Measurements from ENCODE around the gene PDK2.
"Not testable (repeated sequence)": the region's sequence is repeated elsewhere in the genome, so short reads cannot be mapped to it uniquely, and the experiment has no call there.

The PDK2 gene

GRCh38 chr17:50053654-50053960 lies 41.5 kb upstream of the PDK2 start:
- no peak for DNase-seq
- no peak for TF ChIP-seq GATA1 (IDR thresholded peaks at IDR 0.05; ENCODE audit: low read depth, low read length)
- TF ChIP-seq POLR2A (IDR thresholded peaks at IDR 0.05; ENCODE audit: low read length) = no peak

- no peak for DNase-seq
- TF ChIP-seq POLR2A (IDR thresholded peaks at IDR 0.05; ENCODE audit: low read length) (no peak), GATA1 (IDR thresholded peaks at IDR 0.05; ENCODE audit: low read depth, low read length) (no peak)
Observed at GRCh38 chr17:50055055-50055425, 40.1 kb upstream of the PDK2 start.

GRCh38 chr17:50055426-50056216 lies 39.5 kb upstream of the PDK2 start, which contains the start of gene ITGA3:
TSS of gene ITGA3 (plus strand) at chr17:50056110. CDS start at chr17:50056440, 330 bp downstream.
- TF ChIP-seq GATA1 (IDR thresholded peaks at IDR 0.05; ENCODE audit: low read depth, low read length) (no peak), POLR2A (IDR thresholded peaks at IDR 0.05; ENCODE audit: low read length) (no peak)
- no peak for DNase-seq

- TF ChIP-seq POLR2A (IDR thresholded peaks at IDR 0.05; ENCODE audit: low read length) (no peak), GATA1 (IDR thresholded peaks at IDR 0.05; ENCODE audit: low read depth, low read length) (no peak)
- DNase-seq = no peak
Observed at GRCh38 chr17:50056217-50056960, 38.8 kb upstream of the PDK2 start.

- TF ChIP-seq GATA1 (IDR thresholded peaks at IDR 0.05; ENCODE audit: low read depth, low read length) = no peak
- no peak for TF ChIP-seq POLR2A (IDR thresholded peaks at IDR 0.05; ENCODE audit: low read length)
Observed at GRCh38 chr17:50056961-50057330, 38.2 kb upstream of the PDK2 start.

GRCh38 chr17:50057521-50057991 lies 37.6 kb upstream of the PDK2 start:
- DNase-seq = no peak
- TF ChIP-seq POLR2A (IDR thresholded peaks at IDR 0.05; ENCODE audit: low read length) = no peak
- TF ChIP-seq GATA1 (IDR thresholded peaks at IDR 0.05; ENCODE audit: low read depth, low read length) = no peak

More at GRCh38 chr17:50056961-50057330, 38.2 kb upstream of the PDK2 start:
- no peak for DNase-seq

GRCh38 chr17:50058296-50058953 lies 36.7 kb upstream of the PDK2 start:
- TF ChIP-seq GATA1 (IDR thresholded peaks at IDR 0.05; ENCODE audit: low read depth, low read length) (no peak), POLR2A (IDR thresholded peaks at IDR 0.05; ENCODE audit: low read length) (no peak)
- no peak for DNase-seq

GRCh38 chr17:50059256-50059655 lies 35.9 kb upstream of the PDK2 start:
- DNase-seq = no peak
- TF ChIP-seq POLR2A (IDR thresholded peaks at IDR 0.05; ENCODE audit: low read length) = no peak
- no peak for TF ChIP-seq GATA1 (IDR thresholded peaks at IDR 0.05; ENCODE audit: low read depth, low read length)

GRCh38 chr17:50059759-50060273 lies 35.3 kb upstream of the PDK2 start:
- TF ChIP-seq POLR2A (IDR thresholded peaks at IDR 0.05; ENCODE audit: low read length) = no peak
- TF ChIP-seq GATA1 (IDR thresholded peaks at IDR 0.05; ENCODE audit: low read depth, low read length) = no peak

GRCh38 chr17:50060951-50061712 lies 34.0 kb upstream of the PDK2 start:
- no peak for DNase-seq
- TF ChIP-seq POLR2A (IDR thresholded peaks at IDR 0.05; ENCODE audit: low read length) (no peak), GATA1 (IDR thresholded peaks at IDR 0.05; ENCODE audit: low read depth, low read length) (no peak)

More at GRCh38 chr17:50059759-50060273, 35.3 kb upstream of the PDK2 start:
- no peak for DNase-seq

GRCh38 chr17:50061713-50062045 lies 33.5 kb upstream of the PDK2 start:
- DNase-seq = not testable (repeated sequence)

GRCh38 chr17:50062293-50063243 lies 32.6 kb upstream of the PDK2 start:
- TF ChIP-seq GATA1 (IDR thresholded peaks at IDR 0.05; ENCODE audit: low read depth, low read length) (no peak), POLR2A (IDR thresholded peaks at IDR 0.05; ENCODE audit: low read length) (no peak)
- DNase-seq = no peak

All from erythroblast (primary cell).